Measurements from ENCODE around the gene DTWD1. TPM values are rescaled to one million over a fixed set of nuclear protein-coding genes. Genes with fewer than 3 reads are reported as not detected.
"Not testable (repeated sequence)": the region's sequence is repeated elsewhere in the genome, so short reads cannot be mapped to it uniquely, and the experiment has no call there.

Gene DTWD1
- 10 to 100 TPM; 11.7 to 45.7 (median 21.0) TPM for total RNA-seq
- 10 to 100 TPM; 22.7 to 33.5 (median 25.1) TPM for polyA plus RNA-seq
- long read RNA-seq, donor 1, partial matches to known transcripts: 0 of 5 reads
- long read RNA-seq, donor 1, other reads (novel, unspliced or antisense): 0 of 5 reads
- long read RNA-seq, donor 2, partial matches to known transcripts: 0 of 4 reads
- long read RNA-seq, donor 2, other reads (novel, unspliced or antisense): 0 of 4 reads
- long read RNA-seq, donor 3, partial matches to known transcripts: 0 of 2 reads
- long read RNA-seq, donor 3, other reads (novel, unspliced or antisense): 0 of 2 reads
- long read RNA-seq, donor 4, transcript DTWD1-202 (5 exons, 1,584 nt): major isoform, 9 of 19 reads
- long read RNA-seq, donor 4, partial matches to known transcripts: 4 of 19 reads
- long read RNA-seq, donor 4, other reads (novel, unspliced or antisense): 6 of 19 reads
- long read RNA-seq, donor 5, transcript DTWD1-202 (5 exons, 1,584 nt): major isoform, 22 of 29 reads
- long read RNA-seq, donor 5, partial matches to known transcripts: 1 of 29 reads
- long read RNA-seq, donor 5, other reads (novel, unspliced or antisense): 6 of 29 reads
- long read RNA-seq, donor 6, transcript DTWD1-202 (5 exons, 1,584 nt): major isoform, 8 of 11 reads
- long read RNA-seq, donor 6, partial matches to known transcripts: 1 of 11 reads
- long read RNA-seq, donor 6, other reads (novel, unspliced or antisense): 0 of 11 reads
- long read RNA-seq, donor 7, partial matches to known transcripts: 0 of 2 reads
- long read RNA-seq, donor 7, other reads (novel, unspliced or antisense): 0 of 2 reads
- long read RNA-seq, donor 8, transcript DTWD1-202 (5 exons, 1,584 nt): major isoform, 5 of 5 reads
- long read RNA-seq, donor 8, partial matches to known transcripts: 0 of 5 reads
- long read RNA-seq, donor 8, other reads (novel, unspliced or antisense): 0 of 5 reads
- long read RNA-seq, donor 9, partial matches to known transcripts: 0 of 3 reads
- long read RNA-seq, donor 9, other reads (novel, unspliced or antisense): 0 of 3 reads
- long read RNA-seq, donor 10, partial matches to known transcripts: 0 of 4 reads
- long read RNA-seq, donor 10, other reads (novel, unspliced or antisense): 0 of 4 reads

GRCh38 chr15:49620658-49621368 is at the start of gene DTWD1, which contains the start of gene FAM227B:
Gene DTWD1 (plus strand): TSS chr15:49621048. CDS start chr15:49625168, 4,120 bp downstream.
Gene FAM227B (minus strand): TSS chr15:49620818. CDS start chr15:49615171, 5,647 bp downstream.
- Histone ChIP-seq H3K27me3 (no peaks in the 10 kb centered on the region), H3K36me3 (replicated peaks in 1 of 2) (no peaks in the 10 kb centered on the region), H3K27ac (peak within 1 kb of the TSS; percentile 55 to 96 (median 86)), H3K4me3 (peak within 1 kb of the TSS; percentile 13 to 67 (median 30)), H3K9me3 (replicated peaks in 1 of 3) (peaks cover 0 to 10% (median 0%) of the 10 kb centered on the region in 3 donors), H3K4me1 (replicated peaks in 1 of 2) (peaks cover 15 to 21% of the 10 kb centered on the region in 2 donors)
- intact Hi-C loops (cut with DNase I): no loop called here
- WGBS, 4 donors: 0 to 1% (median 0%) methylated on average over 30 to 59 of the region's 59 CpGs
- TF ChIP-seq POLR2A (IDR thresholded peaks at IDR 0.05) (peak; percentile 80 to 92), CTCF (IDR thresholded peaks at IDR 0.05) (peak in 1 of 6 experiments; percentile 27)
- peak; percentile 95 to 99 (median 98) for DNase-seq

GRCh38 chr15:49573421-49573820 is 47.4 kb upstream of the DTWD1 start:
- WGBS, 4 donors: 81 to 96% (median 90%) methylated on average over 1 of the region's 1 CpG
- no peak overlapping the region for H3K4me3 ChIP-seq
- H3K27me3 ChIP-seq: no peaks in the 10 kb centered on the region
- no peak for DNase-seq
- H3K27ac ChIP-seq: no peak overlapping the region
- no peaks in the 10 kb centered on the region for H3K4me1 ChIP-seq (replicated peaks in 1 of 2)
- TF ChIP-seq POLR2A (IDR thresholded peaks at IDR 0.05) (no peak), CTCF (IDR thresholded peaks at IDR 0.05) (no peak)
- intact Hi-C loops (cut with DNase I): no loop called here
- peaks cover 0 to 11% (median 0%) of the 10 kb centered on the region in 3 donors for H3K9me3 ChIP-seq (replicated peaks in 1 of 3)
- no peaks in the 10 kb centered on the region for H3K36me3 ChIP-seq (replicated peaks in 1 of 2)

GRCh38 chr15:49589030-49589429 is 31.8 kb upstream of the DTWD1 start:
- intact Hi-C loops (cut with DNase I): no loop called here
- no peak for DNase-seq
- no peaks in the 10 kb centered on the region for H3K9me3 ChIP-seq (replicated peaks in 1 of 3)
- H3K27me3 ChIP-seq: no peaks in the 10 kb centered on the region
- H3K4me1 ChIP-seq (replicated peaks in 1 of 2): no peaks in the 10 kb centered on the region
- no peak overlapping the region for H3K27ac ChIP-seq
- TF ChIP-seq POLR2A (IDR thresholded peaks at IDR 0.05): no peak
- TF ChIP-seq CTCF (IDR thresholded peaks at IDR 0.05): no peak
- no peak overlapping the region for H3K4me3 ChIP-seq
- no peaks in the 10 kb centered on the region for H3K36me3 ChIP-seq (replicated peaks in 1 of 2)

- H3K4me3 ChIP-seq; intact Hi-C loops (cut with DNase I); H3K9me3 ChIP-seq (replicated peaks in 1 of 3); H3K27me3 ChIP-seq; H3K4me1 ChIP-seq (replicated peaks in 1 of 2); H3K27ac ChIP-seq; H3K36me3 ChIP-seq (replicated peaks in 1 of 2); DNase-seq: not testable (repeated sequence)
- 93 to 97% (median 96%) methylated on average over 11 to 12 of the region's 12 CpGs for WGBS, 4 donors
Observed at GRCh38 chr15:49592829-49593316, 28.0 kb upstream of the DTWD1 start.
